ENCODE measurements around the gene NCAPG2. TPM values are rescaled to one million over a fixed set of nuclear protein-coding genes. Genes with fewer than 3 reads are reported as not detected.

The NCAPG2 gene
- total RNA-seq, 6 experiments from 2014 or later, result 2.7 to 4.8 (median 4.2) TPM

DNA sequence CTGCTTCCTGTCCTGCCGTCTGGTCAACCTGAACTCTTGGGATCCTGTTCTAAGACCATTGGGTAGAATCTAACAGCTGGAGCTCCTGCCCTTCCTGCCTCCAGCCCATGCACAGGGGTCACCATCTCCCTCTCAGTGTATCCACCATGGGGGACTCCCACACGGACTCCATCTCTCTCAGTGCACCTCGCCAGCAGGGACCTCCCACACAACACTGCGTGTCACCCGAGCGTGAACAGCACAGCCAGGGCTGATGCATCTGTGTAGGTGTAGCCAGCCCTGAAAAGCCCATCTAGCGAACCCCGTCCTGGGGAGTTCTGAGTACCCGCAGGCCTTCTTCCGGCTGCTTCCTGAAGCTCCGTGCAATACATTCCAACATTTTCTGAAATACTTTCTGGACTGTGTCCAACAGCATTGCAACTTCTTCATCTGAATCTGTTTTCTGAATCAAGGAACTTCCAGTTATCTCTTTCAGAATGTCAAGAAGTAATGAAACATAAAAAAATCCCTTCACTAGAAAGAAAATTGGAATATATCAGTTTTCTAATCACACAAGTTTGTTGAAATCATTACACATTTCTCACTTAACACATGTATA is 52.5 kb downstream of the NCAPG2 start:
- no peak for DNase-seq
- WGBS (ENCODE audit: insufficient coverage, low coverage, low lambda C conversion rate, missing lambda C conversion rate), result 72% methylated on average over 6 of the region's 11 CpGs
- peaks cover 0 to 4% (median 0%) of the 10 kb centered on the region in 4 donors for H3K4me1 ChIP-seq
- no peaks in the 10 kb centered on the region for H3K9me3 ChIP-seq
- H3K4me3 ChIP-seq, result no peak overlapping the region
- H3K36me3 ChIP-seq, result no peaks in the 10 kb centered on the region
- TF ChIP-seq, protein P1, sequence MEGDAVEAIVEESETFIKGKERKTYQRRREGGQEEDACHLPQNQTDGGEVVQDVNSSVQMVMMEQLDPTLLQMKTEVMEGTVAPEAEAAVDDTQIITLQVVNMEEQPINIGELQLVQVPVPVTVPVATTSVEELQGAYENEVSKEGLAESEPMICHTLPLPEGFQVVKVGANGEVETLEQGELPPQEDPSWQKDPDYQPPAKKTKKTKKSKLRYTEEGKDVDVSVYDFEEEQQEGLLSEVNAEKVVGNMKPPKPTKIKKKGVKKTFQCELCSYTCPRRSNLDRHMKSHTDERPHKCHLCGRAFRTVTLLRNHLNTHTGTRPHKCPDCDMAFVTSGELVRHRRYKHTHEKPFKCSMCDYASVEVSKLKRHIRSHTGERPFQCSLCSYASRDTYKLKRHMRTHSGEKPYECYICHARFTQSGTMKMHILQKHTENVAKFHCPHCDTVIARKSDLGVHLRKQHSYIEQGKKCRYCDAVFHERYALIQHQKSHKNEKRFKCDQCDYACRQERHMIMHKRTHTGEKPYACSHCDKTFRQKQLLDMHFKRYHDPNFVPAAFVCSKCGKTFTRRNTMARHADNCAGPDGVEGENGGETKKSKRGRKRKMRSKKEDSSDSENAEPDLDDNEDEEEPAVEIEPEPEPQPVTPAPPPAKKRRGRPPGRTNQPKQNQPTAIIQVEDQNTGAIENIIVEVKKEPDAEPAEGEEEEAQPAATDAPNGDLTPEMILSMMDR (IDR thresholded peaks at IDR 0.05), result no peak
- no peak for TF ChIP-seq POLR2A (IDR thresholded peaks at IDR 0.05)
- intact Hi-C loops (cut with DNase I), result no loop called here
- H3K27ac ChIP-seq, result no peak overlapping the region
- no peaks in the 10 kb centered on the region for H3K27me3 ChIP-seq
- no peak for ATAC-seq

DNA sequence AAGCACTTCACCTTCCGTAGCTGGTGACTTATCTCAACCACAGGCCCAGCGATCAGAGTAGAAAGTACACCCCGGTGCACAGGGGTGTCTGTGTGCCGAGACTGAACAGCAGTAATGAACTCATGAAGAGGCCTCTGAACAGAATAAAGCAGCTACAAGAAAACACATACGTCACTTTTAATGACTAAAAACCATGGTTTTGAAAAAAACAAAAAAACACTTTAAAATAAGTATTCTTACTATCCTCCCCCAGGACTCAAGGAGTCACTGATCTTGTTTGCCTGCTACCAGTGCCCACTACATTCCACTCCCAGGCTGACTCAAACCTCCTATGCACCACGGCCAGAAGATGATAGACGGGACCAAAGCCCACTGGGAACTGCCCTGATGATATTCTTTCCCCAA is 53.8 kb downstream of the NCAPG2 start:
- no peaks in the 10 kb centered on the region for H3K9me3 ChIP-seq
- no peaks in the 10 kb centered on the region for H3K27me3 ChIP-seq
- H3K4me3 ChIP-seq, result no peak overlapping the region
- intact Hi-C loops (cut with DNase I), result no loop called here
- TF ChIP-seq, protein P1 (IDR thresholded peaks at IDR 0.05), result no peak
- TF ChIP-seq POLR2A (IDR thresholded peaks at IDR 0.05), result no peak
- DNase-seq (no peak), ATAC-seq (no peak)
- 96% methylated on average over 7 of the region's 7 CpGs for WGBS (ENCODE audit: insufficient coverage, low coverage, low lambda C conversion rate, missing lambda C conversion rate)
- H3K4me1 ChIP-seq, result peaks cover 0 to 4% (median 0%) of the 10 kb centered on the region in 4 donors
- H3K36me3 ChIP-seq, result no peaks in the 10 kb centered on the region
- no peak overlapping the region for H3K27ac ChIP-seq

GRCh38 chr7:158649279-158649678 is 55.3 kb downstream of the NCAPG2 start:
- WGBS (ENCODE audit: insufficient coverage, low coverage, low lambda C conversion rate, missing lambda C conversion rate), result 27% methylated on average over 2 of the region's 2 CpGs
- DNase-seq, result no peak
- ATAC-seq, result peak; percentile 86 to 92 (median 88)
- Histone ChIP-seq H3K27ac (peak overlapping the region; percentile 37 to 68 (median 62)), H3K9me3 (no peaks in the 10 kb centered on the region), H3K4me1 (peaks cover 0 to 4% (median 0%) of the 10 kb centered on the region in 4 donors), H3K4me3 (no peak overlapping the region), H3K27me3 (no peaks in the 10 kb centered on the region), H3K36me3 (no peaks in the 10 kb centered on the region)
- TF ChIP-seq POLR2A (IDR thresholded peaks at IDR 0.05), result no peak
- TF ChIP-seq, protein P1 (IDR thresholded peaks at IDR 0.05), result no peak
- intact Hi-C loops (cut with DNase I), result no loop called here

GRCh38 chr7:158648787-158649186 is 55.8 kb downstream of the NCAPG2 start:
- intact Hi-C loops (cut with DNase I), result no loop called here
- ATAC-seq (peak; percentile 63 to 79 (median 72)), DNase-seq (no peak)
- no peaks in the 10 kb centered on the region for H3K36me3 ChIP-seq
- no peak overlapping the region for H3K4me3 ChIP-seq
- no peak for TF ChIP-seq POLR2A (IDR thresholded peaks at IDR 0.05)
- TF ChIP-seq, protein P1 (IDR thresholded peaks at IDR 0.05), result no peak
- 69% methylated on average over 9 of the region's 9 CpGs for WGBS (ENCODE audit: insufficient coverage, low coverage, low lambda C conversion rate, missing lambda C conversion rate)
- no peaks in the 10 kb centered on the region for H3K27me3 ChIP-seq
- H3K9me3 ChIP-seq, result no peaks in the 10 kb centered on the region
- peaks cover 0 to 4% (median 0%) of the 10 kb centered on the region in 4 donors for H3K4me1 ChIP-seq
- H3K27ac ChIP-seq, result peak overlapping the region; percentile 37 to 68 (median 62)
